Activated naive CD4-positive, alpha-beta T cell treated with anti-CD3 and anti-CD28 coated beads for 36 hours (primary cell): ENCODE results near the gene MACROD2. TPM values are rescaled to one million over a fixed set of nuclear protein-coding genes. Genes with fewer than 3 reads are reported as not detected.

ENCODE experiments used
- CTCF ChIA-PET: fragments of 350-600 bp; sonication (Branson Sonifier 250); formaldehyde crosslinking; loops from one replicate; lab custom pipeline; 2021; ENCODE audit warnings: antibody characterized with exemption; lab: Charles Lee
- DNase-seq: peaks from one replicate; pipeline ENCODE4 v3.0.0-alpha.2; 2020
- H3K27ac Mint-ChIP-seq: one replicate; pipeline ENCODE4 v1.8.0; 2021; ENCODE audit warnings: mild to moderate bottlenecking, mixed read lengths
- H3K27me3 Mint-ChIP-seq: one replicate; pipeline ENCODE4 v1.8.0; 2021; ENCODE audit warnings: low read depth, mixed read lengths
- H3K36me3 Mint-ChIP-seq: one replicate; pipeline ENCODE4 v1.8.0; 2021; ENCODE audit warnings: low read depth, mixed read lengths
- H3K4me1 Mint-ChIP-seq: one replicate; pipeline ENCODE4 v1.8.0; 2021; ENCODE audit warnings: low read depth, mixed read lengths
- H3K4me3 Mint-ChIP-seq: one replicate; pipeline ENCODE4 v1.8.0; 2021; ENCODE audit warnings: mild to moderate bottlenecking, moderate library complexity, mixed read lengths
- H3K9me3 Mint-ChIP-seq: one replicate; pipeline ENCODE4 v1.8.0; 2021; ENCODE audit warnings: mixed read lengths
- intact Hi-C: fragments of 100-400 bp; cut with micrococcal nuclease; formaldehyde crosslinking; loops from one replicate; pipeline ENCODE4 v1.15.1; 2023
- total RNA-seq, 2 experiments: library from RNA; stranded (reverse); gene quantifications; one replicate each; pipeline ENCODE4 v1.2.3, GENCODE V29; 2021

Gene MACROD2
- total RNA-seq, 2 experiments from 2014 or later, result not detected

DNA sequence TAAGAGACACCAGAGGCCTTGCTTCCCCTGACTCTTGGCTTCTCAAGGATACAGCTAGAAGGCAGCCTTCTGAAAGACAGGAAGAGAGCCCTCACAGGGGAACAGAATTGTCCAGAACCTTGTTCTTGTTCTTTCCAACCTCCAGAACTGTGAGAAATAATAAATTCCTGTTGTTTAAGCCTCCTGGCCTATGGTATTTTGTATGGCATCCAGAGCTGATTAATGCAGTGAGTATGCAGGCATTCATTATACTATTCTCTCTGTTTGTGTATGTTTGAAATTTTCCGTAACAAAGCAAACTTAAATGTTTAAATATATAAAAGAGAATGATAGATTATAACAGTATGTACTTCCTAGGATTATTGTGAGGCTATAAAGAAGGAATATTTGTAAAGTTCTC, 1245.5 kb downstream of the MACROD2 start:
- H3K4me1 Mint-ChIP-seq, result no peaks in the 10 kb centered on the region
- no peaks in the 10 kb centered on the region for H3K36me3 Mint-ChIP-seq
- H3K27me3 Mint-ChIP-seq, result no peaks in the 10 kb centered on the region
- no peak overlapping the region for H3K4me3 Mint-ChIP-seq
- no peak for DNase-seq
- intact Hi-C loops, result no loop called here
- no peak overlapping the region for H3K27ac Mint-ChIP-seq
- CTCF ChIA-PET, result no interaction called here
- peaks cover 4% of the 10 kb centered on the region for H3K9me3 Mint-ChIP-seq

DNA sequence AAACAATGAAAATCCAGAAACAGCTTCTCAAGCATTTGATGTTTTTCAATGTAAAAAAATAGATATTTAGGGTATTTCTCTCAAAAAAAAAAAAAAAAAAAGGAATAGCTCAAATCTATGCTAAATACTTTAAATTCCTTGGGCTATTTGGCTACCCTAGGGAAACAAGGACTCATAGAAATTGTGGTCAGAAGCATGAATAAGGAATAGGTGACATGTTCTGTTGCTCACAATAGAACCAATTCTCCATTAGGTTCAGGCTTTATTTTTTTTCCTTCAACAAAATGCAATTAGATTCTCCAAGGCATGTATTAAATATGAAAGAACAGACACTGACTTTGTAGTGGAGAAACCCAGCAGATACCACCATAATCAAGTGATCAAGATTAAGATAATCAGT, 1246.4 kb downstream of the MACROD2 start:
- H3K27ac Mint-ChIP-seq, result no peak overlapping the region
- H3K4me1 Mint-ChIP-seq, result no peaks in the 10 kb centered on the region
- CTCF ChIA-PET, result no interaction called here
- no peak for DNase-seq
- peaks cover 2% of the 10 kb centered on the region for H3K9me3 Mint-ChIP-seq
- intact Hi-C loops, result no loop called here
- H3K4me3 Mint-ChIP-seq, result no peak overlapping the region
- H3K36me3 Mint-ChIP-seq, result no peaks in the 10 kb centered on the region
- no peaks in the 10 kb centered on the region for H3K27me3 Mint-ChIP-seq

DNA sequence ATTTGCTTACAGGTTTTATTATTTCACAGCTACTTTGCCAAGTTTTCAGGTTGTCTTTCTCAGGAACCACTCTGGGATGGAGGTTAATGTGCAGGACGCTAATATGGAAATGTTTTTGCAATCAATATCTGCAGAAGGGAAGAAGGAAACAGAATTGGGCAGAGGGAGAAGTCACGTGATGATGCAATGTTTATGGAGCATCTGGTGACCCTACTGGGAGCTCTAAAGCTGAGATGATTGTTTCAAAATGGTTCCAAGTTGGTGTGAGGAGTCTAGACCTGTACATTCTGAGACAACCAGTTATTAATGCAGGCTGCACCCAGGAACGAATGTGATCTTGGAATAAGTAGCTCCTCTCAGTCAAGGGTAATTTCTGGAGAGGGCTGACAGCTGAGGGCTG, 1247.5 kb downstream of the MACROD2 start:
- Mint-ChIP-seq H3K27ac (no peak overlapping the region), H3K27me3 (no peaks in the 10 kb centered on the region), H3K4me1 (no peaks in the 10 kb centered on the region), H3K4me3 (no peak overlapping the region), H3K36me3 (no peaks in the 10 kb centered on the region), H3K9me3 (no peaks in the 10 kb centered on the region)
- CTCF ChIA-PET, result no interaction called here
- no peak for DNase-seq
- intact Hi-C loops, result no loop called here

DNA sequence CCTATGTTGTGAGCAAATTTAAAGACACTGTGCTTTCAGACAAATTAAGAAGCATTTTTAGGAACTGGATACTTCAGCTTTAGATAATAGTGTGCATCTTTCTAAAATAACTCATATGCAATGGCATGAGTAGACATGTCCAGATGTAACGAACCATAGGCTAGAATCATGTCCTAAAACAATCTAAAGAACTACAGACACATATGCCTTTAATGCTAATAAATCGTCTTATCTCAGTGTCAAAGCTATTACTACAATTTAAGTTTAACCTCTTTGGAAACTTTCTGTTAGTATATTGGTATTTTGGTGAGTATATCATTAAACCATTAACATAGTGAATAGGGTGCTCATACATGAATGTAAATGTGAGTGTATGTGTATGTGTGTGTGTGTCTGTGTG, 1250.6 kb downstream of the MACROD2 start:
- H3K4me3 Mint-ChIP-seq, result no peak overlapping the region
- H3K36me3 Mint-ChIP-seq, result no peaks in the 10 kb centered on the region
- peaks cover 2% of the 10 kb centered on the region for H3K9me3 Mint-ChIP-seq
- H3K4me1 Mint-ChIP-seq, result no peaks in the 10 kb centered on the region
- intact Hi-C loops, result no loop called here
- DNase-seq, result no peak
- H3K27ac Mint-ChIP-seq, result no peak overlapping the region
- no peaks in the 10 kb centered on the region for H3K27me3 Mint-ChIP-seq
- CTCF ChIA-PET, result no interaction called here

DNA sequence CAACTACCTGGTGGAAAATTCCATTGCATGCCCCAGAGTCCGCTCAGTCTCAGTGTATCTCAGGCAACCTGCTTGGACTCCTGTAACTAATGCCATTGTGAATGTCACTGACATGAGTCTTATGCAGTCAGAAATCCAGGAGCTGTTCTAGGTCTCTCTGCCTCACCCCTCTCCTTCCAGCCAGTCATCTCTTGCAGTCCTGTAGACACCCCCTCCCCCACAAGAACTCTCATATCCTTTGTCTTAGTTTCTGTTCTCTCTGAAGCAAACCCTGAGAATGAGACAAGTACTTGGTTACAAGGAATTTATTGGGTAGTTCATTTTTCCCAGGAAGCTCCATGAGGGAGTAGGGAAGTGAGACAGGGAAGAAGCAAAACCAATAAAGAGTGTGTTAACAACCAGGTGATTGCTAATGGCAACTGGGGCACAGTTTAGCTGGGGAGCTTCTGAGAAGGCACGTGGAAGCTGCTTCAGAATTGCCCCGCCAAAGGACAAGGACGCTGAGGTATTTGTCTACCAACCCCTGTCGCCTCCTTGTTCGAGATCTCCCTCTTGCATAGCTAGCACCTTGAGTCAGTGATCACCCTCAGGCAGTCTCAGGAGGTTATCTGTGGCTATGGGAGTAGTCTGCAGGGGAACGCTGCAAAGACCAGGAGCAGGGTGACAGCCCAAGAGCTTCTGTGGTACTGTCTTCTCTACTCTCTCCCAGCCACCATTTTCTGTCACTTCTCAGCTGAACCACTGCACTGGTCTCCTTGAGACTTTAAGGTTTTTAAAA, 1253.5 kb downstream of the MACROD2 start:
- Mint-ChIP-seq H3K27me3 (no peaks in the 10 kb centered on the region), H3K27ac (no peak overlapping the region), H3K9me3 (peaks cover 2% of the 10 kb centered on the region), H3K36me3 (no peaks in the 10 kb centered on the region), H3K4me1 (no peaks in the 10 kb centered on the region), H3K4me3 (no peak overlapping the region)
- intact Hi-C loops, result no loop called here
- CTCF ChIA-PET, result no interaction called here
- DNase-seq, result no peak

DNA sequence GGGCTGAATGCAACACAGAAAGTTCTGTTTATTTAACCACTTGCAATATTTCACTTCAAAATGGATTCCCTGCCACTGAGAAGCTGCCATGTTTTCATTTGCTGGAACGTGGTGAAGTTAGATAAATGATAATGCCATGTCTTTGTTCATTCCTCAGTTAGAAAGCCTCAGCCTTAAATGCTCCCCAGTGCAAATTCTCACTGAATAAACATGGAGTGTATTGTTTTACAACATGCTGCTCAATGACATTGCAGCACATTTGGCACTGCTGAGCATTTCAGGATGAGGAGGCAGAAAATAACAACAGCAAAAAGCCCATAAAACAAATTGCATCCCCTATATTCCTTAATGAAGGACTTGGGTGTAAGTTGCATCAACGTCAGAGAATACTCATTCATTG, 1255.9 kb downstream of the MACROD2 start:
- no peak for DNase-seq
- Mint-ChIP-seq H3K4me3 (no peak overlapping the region), H3K9me3 (peaks cover 2% of the 10 kb centered on the region), H3K27ac (no peak overlapping the region), H3K4me1 (no peaks in the 10 kb centered on the region), H3K36me3 (no peaks in the 10 kb centered on the region), H3K27me3 (no peaks in the 10 kb centered on the region)
- intact Hi-C loops, result no loop called here
- CTCF ChIA-PET, result interaction anchor here (0.6 kb wide), 1 partner anchor 1571 kb away, joined by 3 read pairs; no protein-coding TSS in a partner anchor

DNA sequence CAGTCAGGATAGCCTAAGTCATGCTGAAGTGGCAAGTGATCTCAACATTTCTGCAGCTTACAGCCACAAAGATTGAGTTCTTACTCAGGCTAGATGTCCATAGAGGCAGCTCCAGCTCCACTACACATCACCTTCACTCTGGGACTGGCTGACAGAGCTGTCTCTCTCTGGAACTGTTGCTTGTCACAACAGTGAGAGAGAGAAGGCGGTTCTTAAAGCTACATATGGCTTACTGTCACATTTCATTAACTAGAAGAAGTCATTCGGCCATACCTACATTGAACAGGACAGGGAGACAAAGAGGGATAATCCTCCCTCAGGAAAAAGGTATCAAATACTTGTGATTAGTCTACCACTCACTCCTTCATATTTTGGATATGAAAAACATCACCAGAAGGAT, 1257.0 kb downstream of the MACROD2 start:
- CTCF ChIA-PET, result no interaction called here
- Mint-ChIP-seq H3K4me1 (no peaks in the 10 kb centered on the region), H3K27ac (no peak overlapping the region), H3K27me3 (no peaks in the 10 kb centered on the region), H3K36me3 (no peaks in the 10 kb centered on the region), H3K4me3 (no peak overlapping the region), H3K9me3 (peaks cover 2% of the 10 kb centered on the region)
- no peak for DNase-seq
- intact Hi-C loops, result no loop called here

DNA sequence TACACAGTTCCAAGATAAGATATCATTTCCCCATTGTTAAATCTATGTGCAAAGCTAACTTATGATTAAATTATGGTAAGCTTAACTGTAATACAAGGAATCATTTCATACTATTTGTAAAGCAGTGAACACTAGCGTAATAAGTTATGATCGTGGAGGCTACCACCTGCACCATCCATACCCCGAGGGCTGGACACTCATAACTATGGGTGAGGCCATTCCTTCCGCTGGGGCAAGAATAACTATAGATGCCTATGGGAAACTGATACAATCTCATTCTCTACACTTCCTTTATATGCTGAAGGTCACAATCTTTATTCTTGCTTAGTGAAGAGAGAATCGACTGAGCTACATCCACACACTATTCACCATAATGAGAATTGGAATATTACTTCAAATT, 1258.1 kb downstream of the MACROD2 start:
- H3K4me1 Mint-ChIP-seq, result no peaks in the 10 kb centered on the region
- DNase-seq, result no peak
- no peaks in the 10 kb centered on the region for H3K36me3 Mint-ChIP-seq
- no peak overlapping the region for H3K27ac Mint-ChIP-seq
- no peaks in the 10 kb centered on the region for H3K27me3 Mint-ChIP-seq
- H3K9me3 Mint-ChIP-seq, result peaks cover 2% of the 10 kb centered on the region
- intact Hi-C loops, result no loop called here
- CTCF ChIA-PET, result no interaction called here
- no peak overlapping the region for H3K4me3 Mint-ChIP-seq

DNA sequence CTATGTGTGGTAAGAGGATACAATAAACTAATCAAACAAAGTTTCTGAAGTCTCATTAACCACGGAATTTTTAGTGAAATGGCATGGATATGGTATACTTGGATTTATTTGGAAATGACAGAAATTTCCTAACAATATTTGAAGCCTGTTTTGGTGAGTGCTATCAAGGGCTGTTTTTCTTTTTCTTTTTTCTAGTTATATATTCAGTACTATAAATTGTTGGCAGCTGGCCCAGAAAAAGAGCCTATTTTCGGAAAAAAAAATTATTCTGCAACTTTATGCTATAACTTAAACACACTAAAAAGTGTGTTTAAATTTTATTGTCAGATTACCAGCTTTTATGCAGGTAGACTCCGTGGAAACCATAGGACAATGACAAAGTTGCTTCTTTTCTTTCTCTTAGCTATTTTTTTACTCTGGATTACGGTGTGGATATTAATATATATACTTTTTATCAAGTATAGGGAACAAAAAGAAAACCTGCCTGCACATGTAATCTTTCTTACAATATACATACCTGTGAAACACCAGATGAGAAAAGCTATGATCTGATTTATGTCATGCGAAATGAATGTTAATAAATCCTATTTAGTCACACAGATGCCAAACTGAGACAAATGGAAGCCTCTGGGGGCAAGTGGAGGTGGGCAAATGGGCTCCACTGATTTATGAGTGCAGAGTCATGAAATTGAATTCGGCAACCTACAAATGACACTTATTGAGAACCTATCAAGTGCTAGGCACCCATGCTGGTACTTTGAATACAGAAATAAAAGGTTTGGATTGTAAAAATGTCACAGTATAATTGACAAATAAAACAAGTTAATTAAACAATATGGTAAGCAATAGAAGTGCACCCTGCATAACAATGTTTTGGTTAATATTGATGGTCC, 1261.6 kb downstream of the MACROD2 start:
- CTCF ChIA-PET, result no interaction called here
- DNase-seq, result no peak
- H3K4me3 Mint-ChIP-seq, result no peak overlapping the region
- no peaks in the 10 kb centered on the region for H3K4me1 Mint-ChIP-seq
- no peaks in the 10 kb centered on the region for H3K9me3 Mint-ChIP-seq
- no peaks in the 10 kb centered on the region for H3K27me3 Mint-ChIP-seq
- intact Hi-C loops, result no loop called here
- no peaks in the 10 kb centered on the region for H3K36me3 Mint-ChIP-seq
- H3K27ac Mint-ChIP-seq, result no peak overlapping the region

DNA sequence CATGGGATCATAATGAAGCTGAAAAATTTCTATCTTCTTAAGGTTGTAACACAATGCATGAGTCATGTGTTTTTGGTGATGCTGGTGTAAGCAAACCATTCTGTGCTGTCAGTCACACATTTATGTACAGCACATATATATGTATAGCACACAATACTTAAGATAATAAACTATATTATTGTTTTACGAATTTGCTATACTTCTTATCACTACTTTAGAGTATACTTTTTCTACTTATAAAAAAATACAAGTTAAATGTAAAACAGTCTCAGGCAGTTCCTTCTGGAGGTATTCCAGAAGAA, 1262.2 kb downstream of the MACROD2 start:
- no peaks in the 10 kb centered on the region for H3K27me3 Mint-ChIP-seq
- H3K27ac Mint-ChIP-seq, result no peak overlapping the region
- CTCF ChIA-PET, result no interaction called here
- H3K4me1 Mint-ChIP-seq, result no peaks in the 10 kb centered on the region
- H3K9me3 Mint-ChIP-seq, result peaks cover 4% of the 10 kb centered on the region
- no peak overlapping the region for H3K4me3 Mint-ChIP-seq
- no peaks in the 10 kb centered on the region for H3K36me3 Mint-ChIP-seq
- no peak for DNase-seq
- intact Hi-C loops, result no loop called here

DNA sequence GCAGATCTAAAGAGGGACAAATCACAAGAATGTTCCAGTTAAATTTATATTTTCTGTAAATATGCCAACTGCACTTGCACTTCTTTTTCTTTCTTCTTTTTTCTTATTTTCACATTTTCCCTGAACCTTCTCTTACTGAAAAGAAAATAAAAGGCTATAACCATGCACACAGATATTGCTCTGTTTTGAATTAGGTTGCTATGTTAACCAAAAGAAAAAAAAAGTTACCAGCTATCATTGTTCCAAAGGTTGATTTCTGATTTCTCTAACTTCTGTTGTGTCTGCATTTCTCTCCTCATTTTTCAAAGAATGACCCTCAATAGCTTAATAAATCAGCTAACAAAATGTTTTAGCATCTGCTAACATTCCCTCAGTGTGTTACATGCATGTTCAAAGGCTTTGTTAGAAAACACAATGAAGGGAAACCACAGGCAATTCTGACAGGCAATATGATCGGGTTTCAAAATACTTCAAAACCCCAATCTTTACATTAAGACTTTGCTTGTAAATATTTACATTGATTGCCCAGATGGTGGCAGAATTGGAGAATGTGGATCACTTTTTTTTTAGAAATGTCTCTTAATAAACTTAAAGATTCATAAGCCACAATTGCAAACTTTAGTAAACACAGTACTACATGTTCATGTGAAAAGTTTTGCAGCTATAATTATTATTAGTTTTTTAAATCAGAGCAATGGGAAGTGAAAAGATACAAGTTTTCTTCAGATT, 1270.4 kb downstream of the MACROD2 start:
- intact Hi-C loops, result no loop called here
- Mint-ChIP-seq H3K4me1 (no peaks in the 10 kb centered on the region), H3K27ac (no peak overlapping the region), H3K4me3 (no peak overlapping the region), H3K27me3 (no peaks in the 10 kb centered on the region), H3K36me3 (no peaks in the 10 kb centered on the region), H3K9me3 (peaks cover 14% of the 10 kb centered on the region)
- no peak for DNase-seq
- CTCF ChIA-PET, result no interaction called here

DNA sequence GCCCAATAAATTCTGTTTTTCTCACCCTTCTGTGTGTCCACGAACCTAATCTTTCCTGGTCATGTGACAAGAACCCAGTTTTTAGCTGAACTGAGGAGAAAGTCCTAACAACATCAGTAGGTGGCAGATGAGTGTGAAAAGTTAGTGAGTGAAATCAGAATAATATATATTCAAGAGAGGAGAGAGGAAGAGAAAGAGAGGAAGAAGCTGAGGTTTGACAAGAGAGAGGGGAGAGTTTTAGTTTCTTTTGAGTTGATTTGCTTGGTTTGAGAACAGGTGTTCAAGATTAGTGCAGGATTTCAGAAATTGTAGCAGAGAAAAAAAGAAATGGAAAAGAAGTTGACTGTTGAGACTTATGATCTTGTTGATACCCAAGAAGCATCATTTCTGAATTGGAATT, 1272.6 kb downstream of the MACROD2 start:
- H3K9me3 Mint-ChIP-seq, result peaks cover 8% of the 10 kb centered on the region
- H3K4me1 Mint-ChIP-seq, result no peaks in the 10 kb centered on the region
- no peaks in the 10 kb centered on the region for H3K36me3 Mint-ChIP-seq
- no peak for DNase-seq
- H3K27ac Mint-ChIP-seq, result no peak overlapping the region
- CTCF ChIA-PET, result no interaction called here
- intact Hi-C loops, result no loop called here
- H3K4me3 Mint-ChIP-seq, result no peak overlapping the region
- H3K27me3 Mint-ChIP-seq, result no peaks in the 10 kb centered on the region
